Progenitor cell of endocrine pancreas (in vitro differentiated cells): ENCODE data around the gene EBF3. TPM values are rescaled to one million over a fixed set of nuclear protein-coding genes. Genes with fewer than 3 reads are reported as not detected.

Experiments used
- DNase-seq: peaks from one replicate; pipeline ENCODE4 v3.0.0; 2021; ENCODE audit warnings: low spot score; ENCODE audit not compliant: unreplicated experiment
- H3K27ac Mint-ChIP-seq: 2 replicates; pipeline ENCODE4 v1.8.0; 2021; ENCODE audit warnings: mild to moderate bottlenecking, moderate library complexity, mixed read lengths
- H3K27me3 Mint-ChIP-seq: 2 replicates; pipeline ENCODE4 v1.8.0; 2021; ENCODE audit warnings: mixed read lengths
- H3K36me3 Mint-ChIP-seq: 2 replicates; pipeline ENCODE4 v1.8.0; 2022; ENCODE audit warnings: mixed read lengths; ENCODE audit not compliant: insufficient read depth
- H3K4me1 Mint-ChIP-seq: 2 replicates; pipeline ENCODE4 v1.8.0; 2021; ENCODE audit warnings: low read depth, mixed read lengths
- H3K4me3 Mint-ChIP-seq: 2 replicates; pipeline ENCODE4 v1.8.0; 2021; ENCODE audit warnings: low read depth, mild to moderate bottlenecking, moderate library complexity, mixed read lengths
- H3K9me3 Mint-ChIP-seq: 2 replicates; pipeline ENCODE4 v1.8.0; 2021; ENCODE audit warnings: low read depth, mixed read lengths
- CTCF ChIP-seq: fragments of 200-600 bp; sonication (generic); IDR thresholded peaks from one replicate; pipeline ENCODE4 v1.5.0; 2021; ENCODE audit warnings: antibody characterized with exemption, mild to moderate bottlenecking; ENCODE audit not compliant: unreplicated experiment
- total RNA-seq: library from RNA; stranded (reverse); gene quantifications from 2 replicates; pipeline ENCODE4 v1.2.1, GENCODE V29; 2021

EBF3 gene
- total RNA-seq, 1 donor from 2014 or later: 0.19 TPM

DNA sequence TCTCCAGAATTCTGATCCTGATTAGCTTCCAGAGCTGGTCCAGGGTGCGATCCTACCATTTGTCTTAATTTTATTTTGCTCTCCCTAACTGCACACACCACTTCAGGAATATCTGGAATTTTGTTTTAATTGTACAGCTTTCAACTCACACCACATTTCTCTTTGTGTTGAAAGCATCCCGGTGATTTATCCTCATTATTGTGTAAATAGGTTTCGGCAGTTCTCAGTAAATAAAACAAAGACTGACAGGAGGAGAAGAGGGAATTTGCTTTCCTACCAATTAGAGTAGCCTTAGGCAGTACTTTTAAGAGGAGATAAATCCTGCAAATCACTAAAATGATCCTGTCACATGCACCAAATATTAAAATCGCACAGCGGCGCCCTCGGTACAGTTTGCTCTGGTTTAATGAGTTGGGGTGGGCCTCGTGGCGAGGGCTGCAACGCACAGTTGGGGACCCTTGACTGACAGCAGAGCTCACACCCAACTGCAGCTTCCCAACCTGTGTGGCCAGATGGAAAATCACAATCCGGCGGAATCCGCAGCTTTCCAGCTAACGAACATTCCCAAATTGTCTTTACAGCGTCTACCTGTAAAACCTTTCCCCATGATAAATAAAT, 62.6 kb downstream of the EBF3 start:
- Mint-ChIP-seq H3K9me3 (no peaks in the 10 kb centered on the region), H3K4me1 (no peaks in the 10 kb centered on the region), H3K4me3 (no peak overlapping the region), H3K36me3 (no peaks in the 10 kb centered on the region), H3K27me3 (peaks cover 89% of the 10 kb centered on the region), H3K27ac (no peak overlapping the region)
- DNase-seq: no peak
- TF ChIP-seq CTCF: no peak

GRCh38 chr10:129900825-129901224, 63.2 kb downstream of the EBF3 start:
- Mint-ChIP-seq H3K27me3 (peaks cover 86% of the 10 kb centered on the region), H3K4me3 (no peak overlapping the region), H3K4me1 (no peaks in the 10 kb centered on the region), H3K9me3 (no peaks in the 10 kb centered on the region), H3K36me3 (no peaks in the 10 kb centered on the region), H3K27ac (no peak overlapping the region)
- no peak for DNase-seq
- TF ChIP-seq CTCF: no peak

GRCh38 chr10:129899276-129900130, 64.6 kb downstream of the EBF3 start:
- Mint-ChIP-seq H3K27ac (no peak overlapping the region), H3K4me1 (peaks cover 4% of the 10 kb centered on the region), H3K4me3 (no peak overlapping the region), H3K36me3 (no peaks in the 10 kb centered on the region), H3K9me3 (no peaks in the 10 kb centered on the region), H3K27me3 (peaks cover 91% of the 10 kb centered on the region)
- DNase-seq: no peak
- no peak for TF ChIP-seq CTCF

- H3K36me3 Mint-ChIP-seq: no peaks in the 10 kb centered on the region
- H3K9me3 Mint-ChIP-seq: no peaks in the 10 kb centered on the region
- H3K4me3 Mint-ChIP-seq: no peak overlapping the region
- H3K27ac Mint-ChIP-seq: no peak overlapping the region
- DNase-seq: no peak
- peaks cover 7% of the 10 kb centered on the region for H3K4me1 Mint-ChIP-seq
- no peak for TF ChIP-seq CTCF
- peaks cover 86% of the 10 kb centered on the region for H3K27me3 Mint-ChIP-seq
Measured at GRCh38 chr10:129898706-129899268, 65.3 kb downstream of the EBF3 start.

DNA sequence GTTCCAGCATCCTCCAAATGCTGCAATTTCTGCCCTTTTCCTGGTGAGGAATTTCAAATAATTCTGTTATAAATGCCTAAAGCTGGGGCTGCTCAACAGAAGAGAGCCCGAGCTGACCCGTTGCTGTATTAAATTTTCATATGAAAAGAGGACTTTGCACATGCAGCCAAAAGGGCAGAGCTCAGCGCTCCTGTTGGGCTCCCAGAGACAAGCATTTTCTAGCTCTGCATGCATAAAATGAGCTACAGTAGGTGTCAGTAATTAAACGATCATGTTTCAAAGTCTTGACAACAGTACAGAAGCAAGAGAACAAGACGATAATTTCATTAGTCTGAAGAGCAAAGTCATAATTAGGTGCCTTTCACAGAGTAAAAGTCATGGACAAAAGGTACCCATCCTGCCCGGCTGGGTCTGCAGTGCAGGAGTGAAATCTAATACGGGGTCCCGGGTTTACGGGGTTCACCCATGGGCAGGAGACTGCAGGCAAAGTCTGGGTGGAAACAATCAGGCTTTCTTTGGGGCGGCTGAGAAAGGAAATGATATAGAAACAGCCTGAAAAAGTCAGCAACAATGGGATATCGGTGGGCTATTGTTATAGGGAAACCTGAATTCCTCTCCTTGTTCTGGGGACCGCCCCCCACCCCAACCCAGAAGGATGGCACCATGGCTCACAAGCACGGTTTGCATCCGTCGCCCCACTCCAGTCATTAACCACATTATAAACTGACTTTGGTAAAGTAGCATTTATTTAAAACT, 66.0 kb downstream of the EBF3 start:
- H3K27ac Mint-ChIP-seq: no peak overlapping the region
- H3K36me3 Mint-ChIP-seq: no peaks in the 10 kb centered on the region
- peaks cover 14% of the 10 kb centered on the region for H3K4me1 Mint-ChIP-seq
- H3K9me3 Mint-ChIP-seq: no peaks in the 10 kb centered on the region
- peaks cover 79% of the 10 kb centered on the region for H3K27me3 Mint-ChIP-seq
- DNase-seq: no peak
- TF ChIP-seq CTCF: no peak
- no peak overlapping the region for H3K4me3 Mint-ChIP-seq
